Right lobe of liver (tissue), 6 donors: ENCODE results near the gene ZNF738. TPM values are rescaled to one million over a fixed set of nuclear protein-coding genes. Genes with fewer than 3 reads are reported as not detected.
A peak's percentile ranks its signal among the peaks of the same experiment; 100 is the strongest.
"Not testable (repeated sequence)": the region's sequence is repeated elsewhere in the genome, so short reads cannot be mapped to it uniquely, and the experiment has no call there.

ENCODE experiments used
- ATAC-seq, 4 donors: fragments of 200-7000 bp; cut with Tn5 transposase; one replicate each; pipeline ENCODE4 v1.9.1; 2020; ENCODE audit warnings: mild to moderate bottlenecking in 4 of 4, moderate library complexity in 4 of 4
- DNase-seq, 3 donors: peaks; one replicate each; pipeline ENCODE4 v3.0.0-alpha.2; 2020
- H3K27ac ChIP-seq, 3 donors: fragments of 200-600 bp; one replicate each; pipeline ENCODE4 v1.8.0; 2022
- H3K27me3 ChIP-seq, 2 donors: fragments of 200-600 bp; one replicate each; pipeline ENCODE4 v1.8.0; 2022
- H3K36me3 ChIP-seq, 4 donors: fragments of 200-600 bp; sonication (generic) in 1 of 4; one replicate each; pipeline versions ENCODE4 v1.5.1 to v1.8.0; 2017 to 2022; ENCODE audit warnings: control low read depth in 1 of 4
- H3K4me1 ChIP-seq, 4 donors: fragments of 200-600 bp; sonication (generic) in 1 of 4; one replicate each; pipeline versions ENCODE4 v1.5.1 to v1.8.0; 2017 to 2022; ENCODE audit warnings: control low read depth in 1 of 4
- H3K4me3 ChIP-seq, 3 donors: fragments of 200-600 bp; one replicate each; pipeline ENCODE4 v1.8.0; 2022
- H3K9me3 ChIP-seq, 4 donors: fragments of 200-600 bp; sonication (generic) in 1 of 4; one replicate each; pipeline versions ENCODE4 v1.5.1 to v1.8.0; 2017 to 2022; ENCODE audit warnings: control low read depth in 1 of 4
- CTCF ChIP-seq, 4 donors: fragments of 200-600 bp in 3 of 4; fragments of 450-650 bp in 1 of 4; IDR thresholded peaks; one replicate each; pipeline versions ENCODE4 v1.5.1 to v1.8.0; 2016 to 2022; ENCODE audit warnings: antibody characterized with exemption in 4 of 4, mild to moderate bottlenecking in 2 of 4
- POLR2A ChIP-seq: fragments of 450-650 bp; IDR thresholded peaks from one replicate; pipeline ENCODE4 v1.6.1; 2017; ENCODE audit warnings: antibody characterized with exemption, mild to moderate bottlenecking
- WGBS: methylation state at CpG from one replicate; pipeline ENCODE4 v1.1.6; 2018; ENCODE audit warnings: low coverage, low lambda C conversion rate; ENCODE audit not compliant: insufficient coverage; ENCODE audit errors: missing lambda C conversion rate; 5-methylcytosine and 5-hydroxymethylcytosine counted together
- intact Hi-C, 2 donors: fragments of 100-400 bp; cut with DNase I; formaldehyde crosslinking; loops; one replicate each; pipeline versions ENCODE4 v1.11.2 to v1.14.1; 2022
- total RNA-seq, 6 experiments: library from RNA; depleted of rRNA in 2 of 6; stranded (reverse); fragments of >200 nt in 2 of 6; fragmentation: NEBNext Ultra II Directional in 3 of 6; extraction: Animal tissue kit (Norgen Biotek cat#: 25700) in 3 of 6; gene quantifications; one replicate each; pipeline versions ENCODE4 v1.1.0 to v1.2.4, GENCODE V29; 2016 to 2023
- donor health status: DM: no; HTN: yes; CAD: no.
- donor health status: DM: no; HTN: no; CAD: no.
- donor health status: DM: no; HTN: no; CAD: no.
- donor health status: DM: no; HTN: yes; CAD: no.
- donor health status: DM: no; HTN: yes; CAD: no.

Gene ZNF738
- total RNA-seq, 6 experiments from 2014 or later, result 0.18 to 0.81 (median 0.60) TPM

GRCh38 chr19:21328885-21329605 is 29.8 kb upstream of the ZNF738 start, which contains the start of gene ZNF708:
Gene ZNF708, minus strand, starts transcription at chr19:21329410. Its CDS starts 198 bp downstream, at chr19:21329212.
- peak; percentile 87 to 91 (median 89) for DNase-seq
- Histone ChIP-seq H3K4me3 (peak within 1 kb of the TSS; percentile 75 to 83 (median 82)), H3K4me1 (peaks cover 0 to 9% (median 0%) of the 10 kb centered on the region in 4 donors), H3K27ac (peak within 1 kb of the TSS; percentile 78 to 94 (median 85)), H3K9me3 (no peaks in the 10 kb centered on the region), H3K27me3 (no peaks in the 10 kb centered on the region), H3K36me3 (peaks cover 0 to 6% (median 1%) of the 10 kb centered on the region in 4 donors)
- TF ChIP-seq CTCF (IDR thresholded peaks at IDR 0.05) (no peak), POLR2A (peak; percentile 85)
- intact Hi-C loops, result no loop called here
- 0% methylated on average over 18 of the region's 32 CpGs for WGBS
- peak; percentile 100 for ATAC-seq

- TF ChIP-seq POLR2A, result no peak
- TF ChIP-seq CTCF (IDR thresholded peaks at IDR 0.05), result no peak
- Histone ChIP-seq H3K27ac (no peak overlapping the region), H3K27me3 (no peaks in the 10 kb centered on the region), H3K36me3 (no peaks in the 10 kb centered on the region), H3K4me1 (no peaks in the 10 kb centered on the region), H3K9me3 (peaks cover 0 to 5% (median under 1%) of the 10 kb centered on the region in 4 donors), H3K4me3 (no peak overlapping the region)
- no peak for ATAC-seq
- WGBS, result 46% methylated on average over 2 of the region's 2 CpGs
- no peak for DNase-seq
- intact Hi-C loops, result no loop called here
Measured at GRCh38 chr19:21335721-21336120, 23.1 kb upstream of the ZNF738 start.

GRCh38 chr19:21344841-21345240 is 14.0 kb upstream of the ZNF738 start:
- intact Hi-C loops, DNase-seq, H3K9me3 ChIP-seq, H3K27ac ChIP-seq, H3K4me1 ChIP-seq, H3K4me3 ChIP-seq, H3K27me3 ChIP-seq, H3K36me3 ChIP-seq, ATAC-seq: not testable (repeated sequence)
- 0% methylated on average over 1 of the region's 2 CpGs for WGBS

GRCh38 chr19:21352830-21353229 is 6.0 kb upstream of the ZNF738 start:
- Histone ChIP-seq H3K4me3 (no peak overlapping the region), H3K27me3 (no peaks in the 10 kb centered on the region), H3K9me3 (peaks cover 0 to 3% (median 0%) of the 10 kb centered on the region in 4 donors), H3K27ac (no peak overlapping the region), H3K4me1 (no peaks in the 10 kb centered on the region), H3K36me3 (no peaks in the 10 kb centered on the region)
- 9% methylated on average over 2 of the region's 2 CpGs for WGBS
- DNase-seq (no peak), ATAC-seq (no peak)
- intact Hi-C loops, result no loop called here
- no peak for TF ChIP-seq POLR2A
- TF ChIP-seq CTCF (IDR thresholded peaks at IDR 0.05), result no peak

GRCh38 chr19:21362291-21362690 is 3.5 kb downstream of the ZNF738 start:
- Histone ChIP-seq H3K4me1 (no peaks in the 10 kb centered on the region), H3K27ac (no peak overlapping the region), H3K27me3 (no peaks in the 10 kb centered on the region), H3K36me3 (no peaks in the 10 kb centered on the region), H3K9me3 (no peaks in the 10 kb centered on the region), H3K4me3 (no peak overlapping the region)
- intact Hi-C loops, result no loop called here
- no peak for DNase-seq
- no peak for ATAC-seq
- TF ChIP-seq CTCF (IDR thresholded peaks at IDR 0.05) (no peak), POLR2A (no peak)
- WGBS, result 73% methylated on average over 3 of the region's 3 CpGs
